Measurements from ENCODE around the gene SPTBN2.

DNA sequence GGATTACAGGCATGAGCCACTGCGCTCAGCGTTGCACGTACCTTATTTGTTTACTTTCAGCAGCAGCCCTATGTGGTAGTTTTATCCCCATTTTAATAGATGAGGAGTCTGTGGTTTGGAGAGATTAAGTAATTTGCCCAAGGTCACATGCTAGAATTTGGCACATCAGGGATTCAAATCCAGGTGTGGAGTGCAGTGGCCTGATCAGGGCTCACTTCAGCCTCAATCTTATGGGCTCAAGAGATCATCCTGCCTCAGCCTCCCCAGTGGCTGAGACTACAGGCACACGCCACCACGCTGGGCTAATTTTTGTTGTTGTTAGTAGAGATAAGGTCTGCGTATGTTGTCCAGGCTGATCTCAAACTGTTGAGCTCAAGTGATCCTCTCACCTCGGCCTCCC is 18.5 kb upstream of the SPTBN2 start:
- TF ChIP-seq POLR2A (IDR thresholded peaks at IDR 0.05) = no peak
- TF ChIP-seq, protein P1, sequence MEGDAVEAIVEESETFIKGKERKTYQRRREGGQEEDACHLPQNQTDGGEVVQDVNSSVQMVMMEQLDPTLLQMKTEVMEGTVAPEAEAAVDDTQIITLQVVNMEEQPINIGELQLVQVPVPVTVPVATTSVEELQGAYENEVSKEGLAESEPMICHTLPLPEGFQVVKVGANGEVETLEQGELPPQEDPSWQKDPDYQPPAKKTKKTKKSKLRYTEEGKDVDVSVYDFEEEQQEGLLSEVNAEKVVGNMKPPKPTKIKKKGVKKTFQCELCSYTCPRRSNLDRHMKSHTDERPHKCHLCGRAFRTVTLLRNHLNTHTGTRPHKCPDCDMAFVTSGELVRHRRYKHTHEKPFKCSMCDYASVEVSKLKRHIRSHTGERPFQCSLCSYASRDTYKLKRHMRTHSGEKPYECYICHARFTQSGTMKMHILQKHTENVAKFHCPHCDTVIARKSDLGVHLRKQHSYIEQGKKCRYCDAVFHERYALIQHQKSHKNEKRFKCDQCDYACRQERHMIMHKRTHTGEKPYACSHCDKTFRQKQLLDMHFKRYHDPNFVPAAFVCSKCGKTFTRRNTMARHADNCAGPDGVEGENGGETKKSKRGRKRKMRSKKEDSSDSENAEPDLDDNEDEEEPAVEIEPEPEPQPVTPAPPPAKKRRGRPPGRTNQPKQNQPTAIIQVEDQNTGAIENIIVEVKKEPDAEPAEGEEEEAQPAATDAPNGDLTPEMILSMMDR (IDR thresholded peaks at IDR 0.05) = no peak

Measured in Peyer's patch (tissue), 4 donors.